H9 (cell line): ENCODE results near the gene LAMB1. TPM values are rescaled to one million over a fixed set of nuclear protein-coding genes. Genes with fewer than 3 reads are reported as not detected.

Experiments used
- DNase-seq: peaks from one replicate; pipeline ENCODE4 v3.0.0-alpha.2; 2017
- H2AFZ ChIP-seq: one replicate; pipeline ENCODE4 v1.6.1; 2013; ENCODE audit warnings: mild to moderate bottlenecking, low read length, control low read depth, moderate library complexity
- H2AK5ac ChIP-seq: 2 replicates; pipeline ENCODE4 v1.6.1; 2013; ENCODE audit warnings: low read length, control low read depth, mixed read lengths; ENCODE audit not compliant: insufficient read length
- H2BK120ac ChIP-seq: one replicate; pipeline ENCODE4 v1.6.1; 2013; ENCODE audit warnings: low read depth, mild to moderate bottlenecking, low read length, control low read depth, inconsistent platforms; ENCODE audit not compliant: poor library complexity, severe bottlenecking
- H2BK12ac ChIP-seq: 2 replicates; pipeline ENCODE4 v1.6.1; 2013; ENCODE audit warnings: low read length, control low read depth, mixed read lengths, low read depth; ENCODE audit not compliant: insufficient read length
- H2BK15ac ChIP-seq: 2 replicates; pipeline ENCODE4 v1.6.1; 2013; ENCODE audit warnings: low read depth, low read length, control low read depth
- H2BK20ac ChIP-seq: one replicate; pipeline ENCODE4 v1.6.1; 2013; ENCODE audit warnings: low read depth, mild to moderate bottlenecking, low read length, control low read depth, inconsistent platforms; ENCODE audit not compliant: poor library complexity, severe bottlenecking
- H2BK5ac ChIP-seq: 2 replicates; pipeline ENCODE4 v1.6.1; 2013; ENCODE audit warnings: low read length, control low read depth, mixed read lengths; ENCODE audit not compliant: insufficient read length
- H3K14ac ChIP-seq: 2 replicates; pipeline ENCODE4 v1.6.1; 2013; ENCODE audit warnings: low read length, control low read depth; ENCODE audit not compliant: insufficient read depth
- H3K18ac ChIP-seq: 2 replicates; pipeline ENCODE4 v1.6.1; 2013; ENCODE audit warnings: low read depth, mild to moderate bottlenecking, mixed read lengths, low read length, control low read depth; ENCODE audit not compliant: insufficient read length
- H3K23ac ChIP-seq: 2 replicates; pipeline ENCODE4 v1.6.1; 2013; ENCODE audit warnings: low read length, control low read depth, mixed read lengths, low read depth; ENCODE audit not compliant: insufficient read length
- H3K23me2 ChIP-seq: 2 replicates; pipeline ENCODE4 v1.6.1; 2013; ENCODE audit warnings: low read depth, mild to moderate bottlenecking, mixed read lengths, low read length, control low read depth; ENCODE audit not compliant: insufficient read length, poor library complexity, severe bottlenecking
- H3K27ac ChIP-seq: 2 replicates; pipeline ENCODE4 v1.5.1; 2013; ENCODE audit warnings: low read length, control low read depth, mixed read lengths, low read depth; ENCODE audit not compliant: insufficient read length
- H3K27me3 ChIP-seq: 2 replicates; pipeline ENCODE4 v1.6.1; 2013; ENCODE audit warnings: low read length, control low read depth, inconsistent platforms; ENCODE audit not compliant: insufficient read depth
- H3K4ac ChIP-seq: 2 replicates; pipeline ENCODE4 v1.6.1; 2013; ENCODE audit warnings: low read depth, mild to moderate bottlenecking, control low read depth, inconsistent platforms, low read length, moderate library complexity
- H3K4me1 ChIP-seq: 2 replicates; pipeline ENCODE4 v1.6.1; 2013; ENCODE audit warnings: low read length, control low read depth, inconsistent platforms; ENCODE audit not compliant: insufficient read depth
- H3K4me2 ChIP-seq: 2 replicates; pipeline ENCODE4 v1.6.1; 2013; ENCODE audit warnings: low read length, control low read depth, mixed read lengths; ENCODE audit not compliant: insufficient read length, insufficient read depth
- H3K56ac ChIP-seq: 2 replicates; pipeline ENCODE4 v1.6.1; 2013; ENCODE audit warnings: low read depth, mild to moderate bottlenecking, mixed read lengths, low read length, control low read depth; ENCODE audit not compliant: insufficient read length
- H3K79me1 ChIP-seq: 2 replicates; pipeline ENCODE4 v1.6.1; 2013; ENCODE audit warnings: low read depth, mild to moderate bottlenecking, moderate library complexity, low read length, control low read depth, inconsistent platforms; ENCODE audit not compliant: insufficient read depth, poor library complexity, severe bottlenecking
- H3K79me2 ChIP-seq: 2 replicates; pipeline ENCODE4 v1.6.1; 2013; ENCODE audit warnings: low read length, control low read depth, inconsistent platforms; ENCODE audit not compliant: insufficient read depth
- H3K9ac ChIP-seq: 2 replicates; pipeline ENCODE4 v1.6.1; 2013; ENCODE audit warnings: low read length, control low read depth, mixed read lengths; ENCODE audit not compliant: insufficient read length; ENCODE audit errors: extremely low read depth
- H3K9me3 ChIP-seq: one replicate; pipeline ENCODE4 v1.6.1; 2013; ENCODE audit warnings: low read depth, low read length, inconsistent platforms; ENCODE audit not compliant: control insufficient read depth
- H3T11ph ChIP-seq: one replicate; pipeline ENCODE4 v1.6.1; 2013; ENCODE audit warnings: mild to moderate bottlenecking, low read length, control low read depth, inconsistent platforms
- H4K20me1 ChIP-seq: one replicate; pipeline ENCODE4 v1.6.1; 2013; ENCODE audit not compliant: control insufficient read depth, insufficient read length, insufficient read depth
- H4K5ac ChIP-seq: 2 replicates; pipeline ENCODE4 v1.6.1; 2013; ENCODE audit warnings: low read depth, mild to moderate bottlenecking, mixed read lengths, low read length, control low read depth; ENCODE audit not compliant: insufficient read length
- H4K8ac ChIP-seq: replicated peaks from 2 replicates; pipeline ENCODE4 v1.6.1; 2013; ENCODE audit warnings: low read length, control low read depth, mixed read lengths, low read depth; ENCODE audit not compliant: insufficient read length
- H4K91ac ChIP-seq: 2 replicates; pipeline ENCODE4 v1.6.1; 2013; ENCODE audit warnings: low read depth, mild to moderate bottlenecking, moderate library complexity, mixed read lengths, low read length, control low read depth; ENCODE audit not compliant: insufficient read length
- H3K27ac Mint-ChIP-seq, 3 experiments: 2 replicates in 2 of 3; 3 replicates in 1 of 3; pipeline ENCODE4 v1.8.0; 2020 to 2021; ENCODE audit warnings: mixed read lengths in 3 of 3, mild to moderate bottlenecking in 1 of 3, moderate library complexity in 1 of 3
- H3K27me3 Mint-ChIP-seq: 2 replicates; pipeline ENCODE4 v1.8.0; 2021; ENCODE audit warnings: low read depth, mild to moderate bottlenecking, moderate library complexity, mixed read lengths
- H3K36me3 Mint-ChIP-seq, 3 experiments: 2 replicates in 2 of 3; 3 replicates in 1 of 3; pipeline ENCODE4 v1.8.0; 2020 to 2021; ENCODE audit warnings: low read depth in 3 of 3, mixed read lengths in 3 of 3; ENCODE audit not compliant: insufficient read depth in 1 of 3
- H3K4me1 Mint-ChIP-seq, 2 experiments: 2 replicates each; pipeline ENCODE4 v1.8.0; 2020; ENCODE audit warnings: mixed read lengths in 2 of 2
- H3K4me3 Mint-ChIP-seq, 2 experiments: 2 replicates in 1 of 2; 3 replicates in 1 of 2; pipeline ENCODE4 v1.8.0; 2020 to 2021; ENCODE audit warnings: mild to moderate bottlenecking in 2 of 2, mixed read lengths in 2 of 2, moderate library complexity in 1 of 2
- H3K9me3 Mint-ChIP-seq, 2 experiments: 2 replicates in 1 of 2; 3 replicates in 1 of 2; pipeline ENCODE4 v1.8.0; 2020; ENCODE audit warnings: mild to moderate bottlenecking in 2 of 2, mixed read lengths in 2 of 2, moderate library complexity in 1 of 2
- WGBS: extraction: QIAGEN DNeasy Blood & Tissue Kit; methylation state at CpG from one replicate; pipeline ENCODE4 v1.1.7; 2013; ENCODE audit warnings: missing lambda C conversion rate, low lambda C conversion rate, mixed read lengths; ENCODE audit not compliant: insufficient read length; ENCODE audit errors: extremely low coverage; 5-methylcytosine and 5-hydroxymethylcytosine counted together
- total RNA-seq: library from RNA; stranded (reverse); gene quantifications from 2 replicates; pipeline ENCODE4 v1.2.1, GENCODE V29; 2021
- TF ChIP-seq, protein P1 (sequence below): fragments of 200-600 bp; sonication (generic); conservative IDR thresholded peaks from 3 replicates; pipeline ENCODE4 v1.8.0; 2021; ENCODE audit warnings: antibody characterized with exemption, mild to moderate bottlenecking

LAMB1 gene
- total RNA-seq, 1 experiment from 2014 or later = 75.8 TPM

DNA sequence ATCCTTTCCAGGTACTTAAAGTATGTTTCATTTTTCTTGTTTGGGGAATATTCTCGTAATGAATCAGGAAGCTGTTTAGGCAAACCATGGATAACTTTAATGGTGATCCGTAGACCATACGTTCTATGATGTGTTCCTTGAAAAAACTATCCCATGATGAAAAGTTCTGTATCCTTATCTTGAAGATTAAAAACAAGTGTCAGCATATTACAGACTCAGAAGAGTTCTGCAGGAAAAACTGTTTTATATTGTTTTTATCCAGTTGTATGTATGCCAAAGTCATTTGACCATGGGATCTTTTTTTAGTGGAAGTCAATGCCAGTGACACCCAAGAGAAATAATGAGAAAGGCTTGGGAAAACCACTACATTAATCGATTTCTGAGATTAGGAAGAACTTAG is 59.9 kb downstream of the LAMB1 start:
- Histone ChIP-seq H4K91ac (no peak overlapping the region), H2AK5ac (no peak overlapping the region), H2AFZ (no peak overlapping the region), H2BK12ac (no peak overlapping the region), H3K79me2 (no peaks in the 10 kb centered on the region), H2BK15ac (no peak overlapping the region), H3K4me1 (no peaks in the 10 kb centered on the region), H2BK120ac (no peak overlapping the region), H3K56ac (no peak overlapping the region), H3K9me3 (no peaks in the 10 kb centered on the region), H3K14ac (no peak overlapping the region), H4K20me1 (peaks cover 3% of the 10 kb centered on the region), H4K5ac (no peak overlapping the region), H2BK20ac (no peak overlapping the region), H3K23me2 (no peaks in the 10 kb centered on the region), H3K27ac (no peak overlapping the region), H3T11ph (no peak overlapping the region), H3K9ac (no peak overlapping the region), H2BK5ac (no peak overlapping the region), H3K27me3 (no peaks in the 10 kb centered on the region), H3K4ac (no peak overlapping the region), H4K8ac (no peak overlapping the region), H3K18ac (no peak overlapping the region), H3K79me1 (no peaks in the 10 kb centered on the region), H3K23ac (no peak overlapping the region), H3K4me2 (no peak overlapping the region)
- H3K27ac Mint-ChIP-seq = no peak overlapping the region
- WGBS = no CpG with 5 or more reads among the region's 4 CpGs
- TF ChIP-seq, protein P1, sequence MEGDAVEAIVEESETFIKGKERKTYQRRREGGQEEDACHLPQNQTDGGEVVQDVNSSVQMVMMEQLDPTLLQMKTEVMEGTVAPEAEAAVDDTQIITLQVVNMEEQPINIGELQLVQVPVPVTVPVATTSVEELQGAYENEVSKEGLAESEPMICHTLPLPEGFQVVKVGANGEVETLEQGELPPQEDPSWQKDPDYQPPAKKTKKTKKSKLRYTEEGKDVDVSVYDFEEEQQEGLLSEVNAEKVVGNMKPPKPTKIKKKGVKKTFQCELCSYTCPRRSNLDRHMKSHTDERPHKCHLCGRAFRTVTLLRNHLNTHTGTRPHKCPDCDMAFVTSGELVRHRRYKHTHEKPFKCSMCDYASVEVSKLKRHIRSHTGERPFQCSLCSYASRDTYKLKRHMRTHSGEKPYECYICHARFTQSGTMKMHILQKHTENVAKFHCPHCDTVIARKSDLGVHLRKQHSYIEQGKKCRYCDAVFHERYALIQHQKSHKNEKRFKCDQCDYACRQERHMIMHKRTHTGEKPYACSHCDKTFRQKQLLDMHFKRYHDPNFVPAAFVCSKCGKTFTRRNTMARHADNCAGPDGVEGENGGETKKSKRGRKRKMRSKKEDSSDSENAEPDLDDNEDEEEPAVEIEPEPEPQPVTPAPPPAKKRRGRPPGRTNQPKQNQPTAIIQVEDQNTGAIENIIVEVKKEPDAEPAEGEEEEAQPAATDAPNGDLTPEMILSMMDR = no peak
- peaks cover under 1 to 5% of the 10 kb centered on the region in 2 experiments; a peak in 3 of 4 replicates for H3K4me1 Mint-ChIP-seq
- H3K36me3 Mint-ChIP-seq = peaks cover 2 to 66% (median 33%) of the 10 kb centered on the region in 3 experiments; a peak in 5 of 7 replicates
- no peaks in the 10 kb centered on the region for H3K27me3 Mint-ChIP-seq
- no peak overlapping the region for H3K4me3 Mint-ChIP-seq
- no peaks in the 10 kb centered on the region for H3K9me3 Mint-ChIP-seq
- no peak for DNase-seq
